Left lung (tissue), 10 donors: ENCODE measurements around the gene FKBP1B. TPM values are rescaled to one million over a fixed set of nuclear protein-coding genes. Genes with fewer than 3 reads are reported as not detected.

Experiments
- ATAC-seq: fragments of 200-7000 bp; cut with Tn5 transposase; one replicate; pipeline ENCODE4 v1.9.1; 2020; ENCODE audit warnings: moderate library complexity
- DNase-seq, 4 donors: peaks; one replicate each; pipeline ENCODE4 v3.0.0-alpha.2; 2013 to 2020
- H3K27ac ChIP-seq, 2 donors: fragments of 200-600 bp; sonication (generic) in 1 of 2; one replicate each; pipeline versions ENCODE4 v1.5.0 to v1.8.0; 2020 to 2021
- H3K27me3 ChIP-seq, 2 donors: fragments of 200-600 bp; sonication (generic) in 1 of 2; one replicate each; pipeline versions ENCODE4 v1.5.0 to v1.8.0; 2020 to 2021
- H3K36me3 ChIP-seq, 2 donors: fragments of 200-600 bp; sonication (generic) in 1 of 2; one replicate each; pipeline versions ENCODE4 v1.5.0 to v1.8.0; 2020 to 2021
- H3K4me1 ChIP-seq, 2 donors: fragments of 200-600 bp; one replicate each; pipeline ENCODE4 v1.8.0; 2021
- H3K4me3 ChIP-seq, 2 donors: fragments of 200-600 bp; sonication (generic) in 1 of 2; one replicate each; pipeline versions ENCODE4 v1.5.0 to v1.8.0; 2020 to 2021; ENCODE audit warnings: mild to moderate bottlenecking in 1 of 2
- H3K9me3 ChIP-seq, 2 donors: fragments of 200-600 bp; sonication (generic) in 1 of 2; one replicate each; pipeline versions ENCODE4 v1.5.0 to v1.8.0; 2020 to 2021
- intact Hi-C, 2 donors: fragments of 100-400 bp; cut with DNase I; formaldehyde crosslinking; loops; one replicate each; pipeline versions ENCODE4 v1.11.2 to v1.14.2; 2022
- polyA plus RNA-seq, 6 donors: library from polyadenylated mRNA; unstranded; fragments of 120-200 nt; gene quantifications; one replicate each; pipeline ENCODE4 v1.2.1, GENCODE V29; 2013; ENCODE audit not compliant: insufficient read length in 6 of 6
- total RNA-seq, 2 donors: library from RNA; stranded (reverse); fragmentation: NEBNext Ultra II Directional; extraction: Animal tissue kit (Norgen Biotek cat#: 25700); gene quantifications; one replicate each; pipeline ENCODE4 v1.2.1, GENCODE V29; 2021
- TF ChIP-seq, protein P1 (sequence below), 2 donors: fragments of 200-600 bp; sonication (generic) in 1 of 2; IDR thresholded peaks; one replicate each; pipeline versions ENCODE4 v1.5.0 to v1.8.0; 2021; ENCODE audit warnings: antibody characterized with exemption in 2 of 2
- donor health status: DM: no; HTN: yes; CAD: no.
- donor health status: DM: no; HTN: no; CAD: no.

The FKBP1B gene
- total and polyA plus RNA-seq, 8 donors = 9.6 to 18.7 (median 14.7) TPM

GRCh38 chr2:24048769-24049484 is 614 bp upstream of the FKBP1B start:
- Histone ChIP-seq H3K27ac (no peak overlapping the region), H3K36me3 (no peaks in the 10 kb centered on the region), H3K27me3 (peaks cover 0 to 32% of the 10 kb centered on the region in 2 donors), H3K9me3 (no peaks in the 10 kb centered on the region), H3K4me3 (peak overlapping the region; percentile 68 to 71), H3K4me1 (peaks cover 0 to 34% of the 10 kb centered on the region in 2 donors)
- TF ChIP-seq, protein P1, sequence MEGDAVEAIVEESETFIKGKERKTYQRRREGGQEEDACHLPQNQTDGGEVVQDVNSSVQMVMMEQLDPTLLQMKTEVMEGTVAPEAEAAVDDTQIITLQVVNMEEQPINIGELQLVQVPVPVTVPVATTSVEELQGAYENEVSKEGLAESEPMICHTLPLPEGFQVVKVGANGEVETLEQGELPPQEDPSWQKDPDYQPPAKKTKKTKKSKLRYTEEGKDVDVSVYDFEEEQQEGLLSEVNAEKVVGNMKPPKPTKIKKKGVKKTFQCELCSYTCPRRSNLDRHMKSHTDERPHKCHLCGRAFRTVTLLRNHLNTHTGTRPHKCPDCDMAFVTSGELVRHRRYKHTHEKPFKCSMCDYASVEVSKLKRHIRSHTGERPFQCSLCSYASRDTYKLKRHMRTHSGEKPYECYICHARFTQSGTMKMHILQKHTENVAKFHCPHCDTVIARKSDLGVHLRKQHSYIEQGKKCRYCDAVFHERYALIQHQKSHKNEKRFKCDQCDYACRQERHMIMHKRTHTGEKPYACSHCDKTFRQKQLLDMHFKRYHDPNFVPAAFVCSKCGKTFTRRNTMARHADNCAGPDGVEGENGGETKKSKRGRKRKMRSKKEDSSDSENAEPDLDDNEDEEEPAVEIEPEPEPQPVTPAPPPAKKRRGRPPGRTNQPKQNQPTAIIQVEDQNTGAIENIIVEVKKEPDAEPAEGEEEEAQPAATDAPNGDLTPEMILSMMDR (IDR thresholded peaks at IDR 0.05) = no peak
- ATAC-seq = no peak
- no peak for DNase-seq
- intact Hi-C loops = no loop called here

GRCh38 chr2:24050041-24050979 is 769 bp downstream of the FKBP1B start:
- TF ChIP-seq, protein P1 (IDR thresholded peaks at IDR 0.05) = no peak
- Histone ChIP-seq H3K27ac (peak overlapping the region in 1 of 2 donors; percentile 33), H3K4me3 (peak overlapping the region; percentile 68 to 71), H3K4me1 (peaks cover 0 to 34% of the 10 kb centered on the region in 2 donors), H3K36me3 (no peaks in the 10 kb centered on the region), H3K9me3 (no peaks in the 10 kb centered on the region), H3K27me3 (peaks cover 0 to 32% of the 10 kb centered on the region in 2 donors)
- ATAC-seq (peak; percentile 21), DNase-seq (peak; percentile 24 to 87 (median 31))
- intact Hi-C loops = no loop called here

- intact Hi-C loops = no loop called here
Measured at GRCh38 chr2:24051833-24052232, 2.3 kb downstream of the FKBP1B start.

DNA sequence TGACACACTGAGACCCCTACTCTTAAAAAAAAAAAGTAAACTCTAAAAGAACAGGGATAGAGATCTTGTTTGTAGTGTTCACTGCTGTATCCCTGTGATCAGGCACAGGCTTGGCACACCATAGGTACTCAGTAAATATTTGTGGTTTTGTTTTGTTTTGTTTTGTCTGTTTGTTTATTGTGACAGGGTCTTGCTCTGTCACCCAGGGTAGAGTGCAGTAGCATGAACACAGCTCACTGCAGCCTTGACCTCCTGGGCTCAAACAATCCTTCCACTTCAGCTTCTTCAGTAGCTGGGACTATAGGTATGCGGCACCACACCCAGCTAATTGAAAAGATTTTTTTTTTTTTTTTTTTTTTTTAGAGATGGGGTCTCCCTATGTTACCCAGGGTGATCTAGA is 3.4 kb downstream of the FKBP1B start:
- Histone ChIP-seq H3K9me3 (no peaks in the 10 kb centered on the region), H3K4me3 (no peak overlapping the region), H3K27me3 (peaks cover 0 to 28% of the 10 kb centered on the region in 2 donors), H3K36me3 (no peaks in the 10 kb centered on the region), H3K4me1 (peaks cover 0 to 19% of the 10 kb centered on the region in 2 donors), H3K27ac (no peak overlapping the region)
- TF ChIP-seq, protein P1 (IDR thresholded peaks at IDR 0.05) = no peak
- intact Hi-C loops = no loop called here
- DNase-seq = no peak
- no peak for ATAC-seq

More at GRCh38 chr2:24051833-24052232, 2.3 kb downstream of the FKBP1B start:
- H3K27ac ChIP-seq = no peak overlapping the region
- no peak for DNase-seq
- TF ChIP-seq, protein P1 (IDR thresholded peaks at IDR 0.05) = no peak
- no peaks in the 10 kb centered on the region for H3K9me3 ChIP-seq
- H3K4me1 ChIP-seq = peaks cover 0 to 26% of the 10 kb centered on the region in 2 donors
- peaks cover 0 to 32% of the 10 kb centered on the region in 2 donors for H3K27me3 ChIP-seq
- no peak for ATAC-seq
- H3K36me3 ChIP-seq = no peaks in the 10 kb centered on the region
- H3K4me3 ChIP-seq = no peak overlapping the region
